Trophoblast cell (in vitro differentiated cells and primary cell): ENCODE measurements around the gene ALKAL2.

Experiments used
- DNase-seq, 2 donors: peaks; one replicate each; pipeline ENCODE4 v3.0.0-alpha.2; 2016
- H2AFZ ChIP-seq: 2 replicates; pipeline ENCODE4 v1.6.1; 2013; ENCODE audit warnings: low read length, moderate library complexity, mild to moderate bottlenecking; ENCODE audit not compliant: insufficient read depth, poor library complexity
- H2AK5ac ChIP-seq: 2 replicates; pipeline ENCODE4 v1.6.1; 2013; ENCODE audit warnings: mild to moderate bottlenecking, low read length
- H2BK120ac ChIP-seq: 2 replicates; pipeline ENCODE4 v1.6.1; 2013; ENCODE audit warnings: low read length, mild to moderate bottlenecking, moderate library complexity; ENCODE audit not compliant: insufficient read depth, poor library complexity
- H2BK12ac ChIP-seq: 2 replicates; pipeline ENCODE4 v1.6.1; 2013; ENCODE audit warnings: mild to moderate bottlenecking, low read length, moderate library complexity
- H2BK5ac ChIP-seq: 2 replicates; pipeline ENCODE4 v1.6.1; 2013; ENCODE audit warnings: low read length, low read depth, moderate library complexity, mild to moderate bottlenecking; ENCODE audit not compliant: poor library complexity
- H3K14ac ChIP-seq: 2 replicates; pipeline ENCODE4 v1.6.1; 2013; ENCODE audit warnings: mild to moderate bottlenecking, low read length
- H3K18ac ChIP-seq: 2 replicates; pipeline ENCODE4 v1.6.1; 2013; ENCODE audit warnings: mild to moderate bottlenecking, low read length
- H3K23ac ChIP-seq: 2 replicates; pipeline ENCODE4 v1.6.1; 2013; ENCODE audit warnings: low read length
- H3K27ac ChIP-seq: 2 replicates; pipeline ENCODE4 v1.5.1; 2013; ENCODE audit warnings: low read depth, mild to moderate bottlenecking, inconsistent platforms, low read length, moderate library complexity
- H3K27me3 ChIP-seq: 2 replicates; pipeline ENCODE4 v1.6.1; 2013; ENCODE audit warnings: inconsistent platforms, mild to moderate bottlenecking, low read length, moderate library complexity; ENCODE audit not compliant: insufficient read depth
- H3K36me3 ChIP-seq, 2 experiments: 1 replicate in 1 of 2; 2 replicates in 1 of 2; pipeline ENCODE4 v1.6.1; 2013; ENCODE audit warnings: low read length in 2 of 2, mild to moderate bottlenecking in 2 of 2, moderate library complexity in 1 of 2; ENCODE audit not compliant: insufficient read depth in 2 of 2, control insufficient read depth in 1 of 2
- H3K4ac ChIP-seq: 2 replicates; pipeline ENCODE4 v1.6.1; 2013; ENCODE audit warnings: low read depth, mild to moderate bottlenecking, low read length, moderate library complexity
- H3K4me1 ChIP-seq, 2 experiments: 1 replicate in 1 of 2; 2 replicates in 1 of 2; pipeline ENCODE4 v1.6.1; 2013; ENCODE audit warnings: low read length in 2 of 2, mild to moderate bottlenecking in 2 of 2, moderate library complexity in 1 of 2; ENCODE audit not compliant: insufficient read depth in 2 of 2, control insufficient read depth in 1 of 2
- H3K4me2 ChIP-seq: 2 replicates; pipeline ENCODE4 v1.6.1; 2013; ENCODE audit warnings: inconsistent platforms, mild to moderate bottlenecking, low read length, moderate library complexity
- H3K4me3 ChIP-seq: 2 replicates; pipeline ENCODE4 v1.5.1; 2013; ENCODE audit warnings: mild to moderate bottlenecking, low read depth, low read length, inconsistent platforms
- H3K79me1 ChIP-seq: one replicate; pipeline ENCODE4 v1.6.1; 2013; ENCODE audit warnings: low read length
- H3K79me2 ChIP-seq: 2 replicates; pipeline ENCODE4 v1.6.1; 2013; ENCODE audit warnings: low read length, mild to moderate bottlenecking; ENCODE audit not compliant: control insufficient read depth, insufficient read depth, poor library complexity
- H3K9ac ChIP-seq: 2 replicates; pipeline ENCODE4 v1.6.1; 2013; ENCODE audit warnings: mild to moderate bottlenecking, low read length
- H3K9me3 ChIP-seq: 2 replicates; pipeline ENCODE4 v1.6.1; 2013; ENCODE audit warnings: low read depth, mild to moderate bottlenecking, control low read depth, inconsistent platforms, low read length; ENCODE audit not compliant: insufficient read depth
- H4K12ac ChIP-seq: 2 replicates; pipeline ENCODE4 v1.6.1; 2013; ENCODE audit warnings: low read depth, mild to moderate bottlenecking, low read length, moderate library complexity
- H4K8ac ChIP-seq: 2 replicates; pipeline ENCODE4 v1.6.1; 2013; ENCODE audit warnings: low read depth, mild to moderate bottlenecking, low read length, moderate library complexity
- H4K91ac ChIP-seq: one replicate; pipeline ENCODE4 v1.6.1; 2013; ENCODE audit warnings: low read depth, mild to moderate bottlenecking, low read length, moderate library complexity
- WGBS: extraction: QIAGEN DNeasy Blood & Tissue Kit; methylation state at CpG from one replicate; pipeline ENCODE4 v1.1.7; 2013; ENCODE audit warnings: missing lambda C conversion rate; ENCODE audit not compliant: insufficient read length, insufficient coverage; ENCODE audit errors: extremely low coverage; 5-methylcytosine and 5-hydroxymethylcytosine counted together

The ALKAL2 gene

DNA sequence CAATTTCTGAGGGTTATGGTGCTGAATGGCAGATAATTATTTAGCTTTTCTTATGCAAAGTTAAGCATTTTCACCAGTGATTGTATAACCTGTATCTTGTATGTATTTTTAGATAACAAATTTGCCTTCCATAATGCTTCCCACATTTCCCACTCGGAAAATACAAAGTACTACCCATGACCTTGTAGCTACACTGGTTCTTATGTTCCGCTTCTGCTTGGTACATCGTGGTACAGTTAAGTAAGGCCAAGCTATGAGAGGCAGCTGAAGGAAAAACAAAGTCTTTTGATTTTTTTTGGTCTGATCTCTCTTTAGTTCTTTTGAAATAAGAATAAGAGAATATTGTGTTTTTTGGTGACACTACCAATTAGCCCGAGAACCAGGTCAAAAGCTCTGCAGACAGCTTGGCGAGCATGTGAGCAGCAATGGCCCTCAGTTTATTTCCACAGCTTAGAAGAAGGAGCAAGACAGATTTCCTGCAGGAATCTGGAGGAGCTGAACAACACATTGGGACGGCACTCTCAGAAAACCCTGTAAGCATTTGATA is 50.8 kb downstream of the ALKAL2 start:
- Histone ChIP-seq H4K8ac (no peak overlapping the region), H3K27me3 (no peaks in the 10 kb centered on the region), H3K4me3 (no peak overlapping the region), H3K4ac (no peak overlapping the region), H2BK5ac (no peak overlapping the region), H2BK12ac (no peak overlapping the region), H3K4me2 (no peak overlapping the region), H3K36me3 (no peaks in the 10 kb centered on the region), H3K79me2 (no peaks in the 10 kb centered on the region), H4K12ac (no peak overlapping the region), H2AK5ac (no peak overlapping the region), H2AFZ (no peak overlapping the region), H3K27ac (no peak overlapping the region), H4K91ac (no peak overlapping the region), H3K9me3 (no peaks in the 10 kb centered on the region), H3K23ac (no peak overlapping the region), H3K4me1 (no peaks in the 10 kb centered on the region), H3K79me1 (no peaks in the 10 kb centered on the region), H2BK120ac (no peak overlapping the region), H3K9ac (no peak overlapping the region), H3K14ac (no peak overlapping the region), H3K18ac (no peak overlapping the region)
- DNase-seq = no peak
- WGBS = no CpG with 5 or more reads among the region's 6 CpGs

DNA sequence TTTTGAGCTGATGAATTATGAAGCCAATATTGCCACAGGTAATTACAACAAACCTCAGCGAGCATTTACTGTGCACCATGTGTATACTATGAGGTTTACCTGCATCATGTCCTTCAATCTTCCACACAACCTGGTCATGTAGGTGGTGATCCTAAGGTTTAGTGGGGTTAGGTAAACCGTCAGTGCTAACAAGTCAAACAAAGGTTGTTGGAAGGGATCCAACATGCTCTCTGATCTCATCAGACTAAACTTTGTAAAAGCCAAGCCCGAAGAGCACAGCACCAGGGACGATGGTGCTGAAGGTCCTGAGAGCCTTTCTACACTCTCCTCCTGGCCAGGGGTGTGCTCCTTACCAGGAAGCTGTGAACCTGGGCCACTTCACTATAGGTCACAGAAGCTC is 53.5 kb downstream of the ALKAL2 start:
- Histone ChIP-seq H3K18ac (no peak overlapping the region), H3K27me3 (no peaks in the 10 kb centered on the region), H2BK5ac (no peak overlapping the region), H2AFZ (no peak overlapping the region), H3K4ac (no peak overlapping the region), H3K4me1 (no peaks in the 10 kb centered on the region), H4K91ac (no peak overlapping the region), H3K9ac (no peak overlapping the region), H3K36me3 (peaks cover 7% of the 10 kb centered on the region in 2 experiments), H3K79me1 (no peaks in the 10 kb centered on the region), H3K27ac (no peak overlapping the region), H3K14ac (no peak overlapping the region), H3K9me3 (no peaks in the 10 kb centered on the region), H2BK12ac (no peak overlapping the region), H3K4me2 (no peak overlapping the region), H3K79me2 (no peaks in the 10 kb centered on the region), H2AK5ac (no peak overlapping the region), H4K12ac (no peak overlapping the region), H3K4me3 (no peak overlapping the region), H4K8ac (no peak overlapping the region), H3K23ac (no peak overlapping the region), H2BK120ac (no peak overlapping the region)
- no CpG with 5 or more reads among the region's 4 CpGs for WGBS
- DNase-seq = no peak

DNA sequence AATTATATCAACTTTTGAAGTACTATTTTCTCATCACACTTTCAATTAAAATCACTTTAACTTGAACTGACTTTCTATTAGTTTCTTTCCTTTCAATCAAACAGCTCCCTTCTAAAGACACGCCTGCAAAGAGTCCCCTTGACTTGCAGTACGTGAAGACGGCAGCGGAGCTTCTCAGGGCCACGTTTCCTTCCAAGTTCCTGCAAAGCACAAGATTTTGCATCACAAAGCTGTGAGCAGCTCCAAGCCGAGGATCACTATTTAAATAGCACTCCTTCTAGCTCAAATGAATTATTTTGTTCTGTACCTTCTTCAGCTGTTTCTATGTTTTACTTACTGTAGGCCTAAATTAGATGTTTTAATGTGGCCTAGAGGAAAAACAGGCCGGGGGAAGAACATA is 54.9 kb downstream of the ALKAL2 start:
- no peak overlapping the region for H3K4me2 ChIP-seq
- H3K36me3 ChIP-seq = peaks cover 7 to 9% of the 10 kb centered on the region in 2 experiments
- H3K9ac ChIP-seq = no peak overlapping the region
- H3K23ac ChIP-seq = no peak overlapping the region
- no peak for DNase-seq
- H3K14ac ChIP-seq = no peak overlapping the region
- no peaks in the 10 kb centered on the region for H3K79me1 ChIP-seq
- H3K4ac ChIP-seq = no peak overlapping the region
- no peak overlapping the region for H2AFZ ChIP-seq
- no peak overlapping the region for H2BK120ac ChIP-seq
- WGBS = no CpG with 5 or more reads among the region's 7 CpGs
- H3K18ac ChIP-seq = no peak overlapping the region
- H4K8ac ChIP-seq = no peak overlapping the region
- H3K9me3 ChIP-seq = no peaks in the 10 kb centered on the region
- no peak overlapping the region for H2BK12ac ChIP-seq
- no peak overlapping the region for H2BK5ac ChIP-seq
- H3K79me2 ChIP-seq = no peaks in the 10 kb centered on the region
- no peak overlapping the region for H3K27ac ChIP-seq
- H3K4me3 ChIP-seq = no peak overlapping the region
- no peak overlapping the region for H2AK5ac ChIP-seq
- H4K12ac ChIP-seq = no peak overlapping the region
- no peak overlapping the region for H4K91ac ChIP-seq
- H3K27me3 ChIP-seq = no peaks in the 10 kb centered on the region
- H3K4me1 ChIP-seq = no peaks in the 10 kb centered on the region

DNA sequence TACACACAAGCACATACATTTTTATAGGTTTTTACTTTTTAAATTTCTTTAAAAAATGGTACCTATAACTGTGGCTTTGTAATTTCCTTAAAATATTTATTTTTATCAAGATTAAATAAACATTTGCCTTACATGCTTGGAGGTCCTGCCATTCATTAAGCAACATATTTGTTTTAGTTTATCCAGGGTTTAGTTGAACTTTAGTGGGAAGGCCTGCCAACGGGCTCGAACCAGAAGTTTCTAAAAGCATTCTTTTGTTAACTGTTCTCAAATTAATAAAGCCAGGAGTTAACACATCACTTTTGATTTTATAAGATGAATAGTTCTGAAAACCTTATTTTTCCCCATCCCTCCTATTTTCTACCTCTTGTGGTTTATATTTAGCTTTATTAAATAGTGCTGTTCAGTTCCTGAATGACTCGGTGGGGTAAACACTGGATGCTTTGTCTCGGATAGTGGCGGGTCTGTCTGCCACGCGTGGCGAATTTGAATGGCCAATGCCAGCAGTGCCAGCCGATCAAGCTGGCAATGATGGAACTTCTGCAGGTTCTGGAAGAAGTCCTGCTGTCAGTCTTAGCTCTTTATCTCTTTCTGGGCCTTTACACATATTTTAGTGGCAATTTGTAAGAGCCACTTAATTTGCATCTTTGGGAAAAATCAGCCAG is 56.2 kb downstream of the ALKAL2 start:
- Histone ChIP-seq H3K79me1 (no peaks in the 10 kb centered on the region), H4K91ac (no peak overlapping the region), H2BK5ac (no peak overlapping the region), H3K4me1 (no peaks in the 10 kb centered on the region), H3K27ac (no peak overlapping the region), H3K9me3 (no peaks in the 10 kb centered on the region), H3K79me2 (no peaks in the 10 kb centered on the region), H3K23ac (no peak overlapping the region), H3K27me3 (no peaks in the 10 kb centered on the region), H3K14ac (no peak overlapping the region), H3K36me3 (peaks cover 9 to 10% of the 10 kb centered on the region in 2 experiments), H2BK120ac (no peak overlapping the region), H3K18ac (no peak overlapping the region), H2AK5ac (no peak overlapping the region), H3K4ac (no peak overlapping the region), H3K4me2 (no peak overlapping the region), H4K12ac (no peak overlapping the region), H3K9ac (no peak overlapping the region), H2AFZ (no peak overlapping the region), H4K8ac (no peak overlapping the region), H3K4me3 (no peak overlapping the region), H2BK12ac (no peak overlapping the region)
- no CpG with 5 or more reads among the region's 9 CpGs for WGBS
- no peak for DNase-seq
